Stimulated activated CD8-positive, alpha-beta memory T cell treated with anti-CD3 and anti-CD28 coated beads, Interleukin-12 subunit alpha, Interleukin-12 subunit beta, amount 100 ng/mL, for 1 hour (primary cell): ENCODE measurements around the gene NTMT1.

Experiments
- DNase-seq: peaks from one replicate; pipeline ENCODE4 v3.0.0-alpha.2; 2020; ENCODE audit warnings: low read depth

The NTMT1 gene

GRCh38 chr9:129597355-129598088 is 28.4 kb upstream of the NTMT1 start:
- DNase-seq, result no peak

- no peak for DNase-seq
These were observed 27.8 kb upstream of the NTMT1 start for GRCh38 chr9:129598089-129598596.

- DNase-seq, result no peak
These were observed 24.8 kb upstream of the NTMT1 start for GRCh38 chr9:129601082-129601674.

GRCh38 chr9:129602598-129603415 is 23.2 kb upstream of the NTMT1 start:
- DNase-seq, result no peak

- DNase-seq, result no peak
These were observed 21.8 kb upstream of the NTMT1 start for GRCh38 chr9:129604056-129604765.

GRCh38 chr9:129604766-129605163 is 21.2 kb upstream of the NTMT1 start:
- no peak for DNase-seq

GRCh38 chr9:129606161-129607026 is 19.6 kb upstream of the NTMT1 start:
- no peak for DNase-seq

GRCh38 chr9:129607027-129607387 is 19.0 kb upstream of the NTMT1 start:
- no peak for DNase-seq

- no peak for DNase-seq
These were observed 17.1 kb upstream of the NTMT1 start for GRCh38 chr9:129608561-129609481.

- DNase-seq, result peak; percentile 32
These were observed 16.3 kb upstream of the NTMT1 start for GRCh38 chr9:129609486-129610212.

- DNase-seq, result no peak
These were observed 15.8 kb upstream of the NTMT1 start for GRCh38 chr9:129610213-129610472.

GRCh38 chr9:129610473-129611306 is 15.3 kb upstream of the NTMT1 start:
- DNase-seq, result peak; percentile 65

GRCh38 chr9:129611307-129611800 is 14.6 kb upstream of the NTMT1 start:
- DNase-seq, result no peak

- no peak for DNase-seq
These were observed 13.8 kb upstream of the NTMT1 start for GRCh38 chr9:129612123-129612522.

GRCh38 chr9:129612815-129613519 is 13.0 kb upstream of the NTMT1 start:
- no peak for DNase-seq

- no peak for DNase-seq
These were observed 12.3 kb upstream of the NTMT1 start for GRCh38 chr9:129613520-129614175.

GRCh38 chr9:129614932-129615331 is 11.0 kb upstream of the NTMT1 start:
- DNase-seq, result no peak
